HuH-7.5 (cell line): ENCODE measurements around the gene CCDC88B.

Experiments used
- DNase-seq: peaks from one replicate; pipeline ENCODE4 v3.0.0; 2011; ENCODE audit warnings: low spot score

The CCDC88B gene

DNA sequence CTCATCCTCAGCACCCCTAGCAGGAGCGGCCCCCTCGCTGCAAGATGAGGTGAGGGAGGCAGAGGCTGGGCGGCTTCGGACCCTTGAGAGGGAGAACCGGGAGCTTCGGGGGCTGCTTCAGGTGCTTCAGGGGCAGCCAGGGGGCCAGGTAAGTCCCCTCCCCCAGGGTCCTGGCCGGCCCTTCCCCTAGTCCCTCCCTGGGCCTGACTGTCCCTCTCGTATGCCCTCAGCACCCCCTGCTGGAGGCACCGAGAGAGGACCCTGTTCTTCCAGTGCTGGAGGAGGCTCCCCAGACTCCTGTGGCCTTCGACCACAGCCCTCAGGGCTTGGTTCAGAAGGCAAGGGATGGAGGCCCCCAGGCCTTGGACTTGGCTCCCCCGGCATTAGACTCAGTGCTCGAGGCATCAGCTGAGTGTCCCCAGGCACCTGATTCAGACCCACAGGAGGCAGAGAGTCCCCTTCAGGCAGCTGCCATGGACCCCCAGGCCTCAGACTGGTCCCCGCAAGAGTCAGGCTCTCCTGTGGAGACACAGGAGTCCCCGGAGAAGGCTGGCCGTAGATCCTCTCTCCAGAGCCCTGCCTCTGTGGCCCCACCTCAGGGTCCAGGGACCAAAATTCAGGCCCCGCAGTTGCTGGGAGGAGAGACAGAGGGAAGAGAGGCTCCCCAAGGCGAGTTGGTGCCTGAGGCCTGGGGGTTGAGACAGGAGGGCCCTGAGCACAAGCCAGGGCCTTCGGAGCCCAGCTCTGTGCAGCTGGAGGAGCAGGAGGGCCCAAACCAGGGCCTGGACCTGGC, 4.0 kb downstream of the CCDC88B start:
- DNase-seq = peak; percentile 63

DNA sequence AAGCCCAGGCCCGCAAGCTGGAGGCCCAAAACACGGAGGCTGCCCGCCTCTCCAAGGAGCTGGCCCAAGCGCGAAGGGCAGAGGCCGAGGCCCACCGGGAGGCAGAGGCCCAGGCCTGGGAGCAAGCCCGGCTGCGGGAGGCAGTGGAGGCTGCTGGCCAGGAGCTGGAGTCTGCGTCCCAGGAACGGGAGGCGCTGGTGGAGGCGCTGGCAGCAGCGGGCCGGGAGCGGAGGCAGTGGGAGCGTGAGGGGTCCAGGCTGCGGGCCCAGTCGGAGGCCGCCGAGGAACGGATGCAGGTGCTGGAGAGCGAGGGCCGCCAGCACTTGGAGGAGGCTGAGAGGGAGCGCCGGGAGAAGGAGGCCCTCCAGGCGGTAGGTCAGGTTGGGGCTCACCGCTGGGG, 4.8 kb downstream of the CCDC88B start:
- DNase-seq = no peak

DNA sequence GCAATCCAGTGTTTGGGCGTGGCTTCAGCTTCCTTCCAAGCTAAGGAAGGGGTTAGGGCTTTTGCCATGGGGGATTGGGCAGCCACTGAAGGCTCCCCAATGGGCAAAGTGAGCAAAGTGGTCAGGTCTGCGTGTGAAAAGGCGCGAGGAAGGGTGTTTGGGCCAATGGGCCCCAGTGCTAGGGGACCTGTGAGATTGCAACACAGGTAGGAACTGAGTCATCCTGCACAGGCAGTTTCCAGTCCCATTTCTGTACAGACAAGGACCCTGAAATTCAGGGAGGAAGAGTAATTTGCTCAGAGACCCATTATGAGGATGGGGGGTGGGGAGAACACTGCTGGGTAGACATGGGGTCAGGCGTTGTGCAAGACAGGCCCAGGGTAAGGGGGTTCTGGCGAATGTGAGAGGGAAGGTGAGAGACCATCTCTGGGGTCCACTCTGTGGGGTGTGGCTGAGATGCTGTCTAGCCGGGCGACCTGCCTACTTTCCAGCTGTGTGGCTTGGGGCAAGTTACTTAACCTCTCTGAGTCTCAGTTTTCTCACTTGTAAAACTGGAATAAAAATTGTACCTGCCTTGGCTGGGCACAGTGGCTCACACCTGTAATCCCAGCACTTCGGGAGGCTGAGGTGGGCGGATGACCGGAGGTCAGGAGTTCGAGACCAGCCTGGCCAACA, 7.3 kb downstream of the CCDC88B start:
- DNase-seq = no peak

DNA sequence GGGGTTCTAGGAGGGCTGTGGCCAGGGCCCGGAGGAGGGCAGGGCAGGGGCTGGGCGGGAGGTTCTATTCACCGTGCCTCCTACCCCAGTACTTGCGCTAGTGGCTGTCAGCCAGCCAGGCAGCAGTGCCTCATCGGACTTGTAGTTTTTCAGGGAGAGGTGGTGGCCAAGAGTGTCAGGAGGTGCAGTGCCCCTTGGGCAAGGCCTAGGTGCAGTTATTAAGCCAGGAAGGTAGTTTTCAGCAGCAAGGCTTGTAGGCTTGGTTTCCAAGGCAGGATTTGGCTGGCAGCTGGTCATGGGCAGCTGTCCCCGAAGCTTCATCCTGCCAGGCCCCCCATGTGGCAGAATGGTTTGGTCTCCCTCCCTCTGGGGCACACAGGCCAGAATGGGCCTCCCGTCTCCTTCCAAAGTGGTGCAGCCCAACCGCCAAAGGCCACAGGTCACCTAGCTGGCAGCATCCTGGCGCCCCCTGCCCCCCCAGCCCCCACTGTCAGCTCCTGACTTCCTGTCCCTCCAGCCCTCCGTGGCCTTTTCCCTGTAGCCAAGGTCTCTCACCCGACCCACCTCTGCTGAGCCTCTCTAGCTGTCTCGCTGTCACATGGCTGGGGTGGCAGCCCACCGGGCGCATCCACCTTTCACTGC, 8.5 kb downstream of the CCDC88B start:
- no peak for DNase-seq

DNA sequence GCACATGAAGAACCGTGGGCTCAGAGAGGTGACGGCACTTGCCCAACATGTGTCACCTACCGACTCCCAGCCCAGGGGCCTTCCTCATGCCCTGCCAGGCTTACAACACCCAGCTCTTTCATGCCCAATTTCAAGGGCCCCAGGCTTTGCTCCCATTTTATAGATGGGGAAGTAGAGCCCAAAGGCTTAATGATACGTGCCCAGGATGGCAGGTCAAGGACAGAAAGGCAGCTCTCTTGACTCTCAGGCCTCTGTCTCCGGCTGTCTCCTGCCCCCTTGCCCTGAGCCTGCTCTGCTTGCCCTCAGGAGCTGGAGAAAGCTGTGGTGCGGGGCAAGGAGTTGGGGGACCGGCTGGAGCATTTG, 9.0 kb downstream of the CCDC88B start:
- no peak for DNase-seq

DNA sequence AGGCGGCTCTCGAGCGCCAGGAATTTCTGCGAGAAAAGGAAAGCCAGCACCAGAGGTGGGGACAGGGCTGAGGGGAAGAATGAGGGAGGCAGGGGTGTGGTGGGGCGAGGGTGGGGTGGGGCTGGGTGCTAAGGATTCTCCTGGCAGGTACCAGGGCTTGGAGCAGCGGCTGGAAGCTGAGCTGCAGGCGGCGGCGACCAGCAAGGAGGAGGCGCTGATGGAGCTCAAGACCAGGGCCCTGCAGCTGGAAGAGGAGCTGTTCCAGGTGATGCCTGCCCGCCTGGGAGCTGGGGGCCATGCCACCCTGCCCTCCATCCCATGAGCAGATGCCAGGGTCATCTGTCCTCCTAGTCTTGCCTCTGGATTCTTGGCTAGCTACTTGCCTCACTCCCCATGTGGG, 9.4 kb downstream of the CCDC88B start:
- DNase-seq = no peak

DNA sequence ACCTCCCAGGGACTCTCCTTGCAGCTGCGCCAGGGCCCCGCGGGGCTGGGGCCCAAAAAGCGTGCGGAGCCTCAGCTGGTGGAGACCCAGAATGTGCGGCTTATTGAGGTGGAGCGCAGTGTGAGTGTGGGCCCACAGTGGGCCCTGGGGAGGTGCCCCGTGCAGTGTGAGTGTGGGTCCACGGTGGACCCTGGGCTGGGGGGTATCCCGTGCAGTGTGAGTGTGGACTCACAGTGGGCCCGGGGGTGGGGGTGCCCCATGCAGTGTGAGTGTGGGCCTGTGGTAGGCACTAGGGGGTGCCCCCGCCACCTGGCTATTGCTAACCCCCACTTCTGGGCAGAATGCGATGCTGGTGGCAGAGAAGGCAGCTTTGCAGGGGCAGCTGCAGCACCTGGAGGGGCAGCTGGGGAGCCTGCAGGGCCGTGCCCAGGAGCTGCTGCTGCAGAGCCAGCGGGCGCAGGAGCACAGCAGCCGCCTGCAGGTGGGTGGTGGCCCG, 11.2 kb downstream of the CCDC88B start:
- DNase-seq = no peak

DNA sequence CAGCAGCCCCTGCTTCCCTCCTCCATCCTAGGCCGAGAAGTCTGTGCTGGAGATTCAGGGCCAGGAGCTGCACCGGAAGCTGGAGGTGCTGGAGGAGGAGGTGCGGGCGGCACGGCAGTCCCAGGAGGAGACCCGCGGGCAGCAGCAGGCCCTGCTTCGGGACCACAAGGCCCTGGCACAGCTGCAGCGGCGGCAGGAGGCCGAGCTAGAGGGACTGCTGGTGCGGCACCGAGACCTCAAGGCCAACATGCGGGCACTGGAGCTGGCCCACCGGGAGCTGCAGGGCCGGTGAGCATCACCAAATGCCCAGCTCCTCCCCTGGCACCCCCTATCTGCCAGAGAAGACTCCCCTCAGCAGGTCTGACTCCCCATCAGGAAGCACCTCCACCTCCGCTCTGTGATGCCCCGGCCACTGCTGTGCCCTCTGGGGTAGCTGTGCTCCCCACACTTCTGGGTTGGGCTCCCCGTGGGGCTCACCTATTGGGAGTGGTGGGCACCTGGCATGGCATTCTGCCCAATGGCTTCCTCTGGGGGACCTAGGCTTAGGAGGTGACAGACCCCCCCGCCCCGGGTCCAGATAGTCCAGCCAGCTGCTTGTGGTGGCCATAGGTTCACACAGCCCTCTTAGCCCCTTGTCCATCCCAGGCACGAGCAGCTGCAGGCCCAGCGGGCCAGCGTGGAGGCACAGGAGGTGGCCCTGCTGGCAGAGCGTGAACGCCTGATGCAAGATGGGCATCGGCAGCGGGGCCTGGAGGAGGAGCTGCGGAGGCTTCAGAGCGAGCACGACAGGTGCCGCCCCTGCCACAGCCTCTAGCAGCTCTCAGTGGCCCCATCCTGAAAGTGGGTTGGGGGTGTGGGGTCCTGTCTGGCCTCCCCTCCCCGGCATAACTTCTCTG, 12.3 kb downstream of the CCDC88B start:
- DNase-seq = no peak

DNA sequence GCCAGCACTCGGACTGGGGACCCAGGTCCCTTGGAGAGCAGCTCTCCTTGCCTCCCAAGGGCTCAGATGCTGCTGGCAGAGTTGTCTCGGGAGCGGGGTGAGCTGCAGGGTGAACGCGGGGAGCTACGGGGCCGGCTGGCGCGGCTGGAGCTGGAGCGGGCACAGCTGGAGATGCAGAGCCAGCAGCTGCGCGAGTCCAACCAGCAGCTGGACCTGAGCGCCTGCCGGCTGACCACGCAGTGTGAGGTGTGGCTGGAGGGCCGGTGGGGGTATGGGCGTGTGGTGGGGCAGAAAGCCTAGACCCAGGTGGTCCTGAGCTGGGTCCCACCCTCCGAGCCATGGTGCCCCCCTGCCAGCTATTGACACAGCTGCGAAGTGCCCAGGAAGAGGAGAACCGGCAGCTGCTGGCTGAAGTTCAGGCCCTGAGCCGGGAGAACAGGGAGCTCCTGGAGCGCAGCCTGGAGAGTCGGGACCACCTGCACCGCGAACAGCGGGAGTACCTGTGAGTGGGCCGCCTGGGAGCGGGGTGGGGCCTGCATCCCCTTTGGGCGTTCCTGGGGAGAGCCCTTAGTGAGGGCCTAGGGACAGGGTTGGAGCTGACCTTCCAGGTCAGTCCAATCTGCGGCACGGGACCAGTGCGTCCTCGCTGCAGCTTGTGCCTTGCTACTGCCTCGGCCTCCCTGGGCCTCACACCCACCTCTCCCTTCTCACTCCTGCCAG, 13.2 kb downstream of the CCDC88B start:
- no peak for DNase-seq

DNA sequence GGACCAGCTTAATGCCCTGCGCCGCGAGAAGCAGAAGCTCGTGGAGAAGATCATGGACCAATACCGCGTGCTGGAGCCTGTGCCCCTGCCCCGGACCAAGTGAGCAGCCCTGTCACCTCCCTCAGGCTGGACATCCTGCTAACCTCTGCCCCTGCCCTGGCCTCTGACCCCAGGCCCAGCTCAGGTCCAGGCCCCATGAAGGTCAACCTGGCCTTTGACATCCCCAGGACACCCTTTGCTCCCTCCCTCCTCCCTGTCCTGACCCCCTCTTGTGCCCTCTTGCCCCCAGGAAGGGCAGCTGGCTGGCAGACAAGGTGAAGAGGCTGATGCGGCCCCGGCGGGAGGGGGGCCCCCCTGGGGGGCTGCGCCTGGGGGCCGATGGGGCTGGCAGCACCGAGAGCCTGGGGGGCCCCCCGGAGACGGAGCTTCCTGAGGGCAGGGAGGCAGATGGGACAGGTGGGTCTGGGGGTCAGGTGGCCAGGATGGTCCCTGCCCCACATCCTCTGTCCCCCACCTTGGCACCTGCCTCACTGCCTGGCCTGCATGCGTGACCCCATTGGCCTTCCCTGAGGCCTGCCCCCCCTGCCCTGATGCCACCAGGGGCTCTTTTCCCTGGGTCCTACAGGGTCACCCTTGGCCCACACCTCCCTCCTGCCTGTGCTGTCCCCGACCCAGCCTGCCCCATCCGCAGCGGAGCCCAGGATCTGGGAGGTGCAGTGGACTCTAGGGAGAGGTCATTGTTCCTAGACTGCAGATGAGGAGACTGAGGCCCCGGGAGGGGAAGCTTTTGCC, 13.9 kb downstream of the CCDC88B start:
- DNase-seq = no peak

DNA sequence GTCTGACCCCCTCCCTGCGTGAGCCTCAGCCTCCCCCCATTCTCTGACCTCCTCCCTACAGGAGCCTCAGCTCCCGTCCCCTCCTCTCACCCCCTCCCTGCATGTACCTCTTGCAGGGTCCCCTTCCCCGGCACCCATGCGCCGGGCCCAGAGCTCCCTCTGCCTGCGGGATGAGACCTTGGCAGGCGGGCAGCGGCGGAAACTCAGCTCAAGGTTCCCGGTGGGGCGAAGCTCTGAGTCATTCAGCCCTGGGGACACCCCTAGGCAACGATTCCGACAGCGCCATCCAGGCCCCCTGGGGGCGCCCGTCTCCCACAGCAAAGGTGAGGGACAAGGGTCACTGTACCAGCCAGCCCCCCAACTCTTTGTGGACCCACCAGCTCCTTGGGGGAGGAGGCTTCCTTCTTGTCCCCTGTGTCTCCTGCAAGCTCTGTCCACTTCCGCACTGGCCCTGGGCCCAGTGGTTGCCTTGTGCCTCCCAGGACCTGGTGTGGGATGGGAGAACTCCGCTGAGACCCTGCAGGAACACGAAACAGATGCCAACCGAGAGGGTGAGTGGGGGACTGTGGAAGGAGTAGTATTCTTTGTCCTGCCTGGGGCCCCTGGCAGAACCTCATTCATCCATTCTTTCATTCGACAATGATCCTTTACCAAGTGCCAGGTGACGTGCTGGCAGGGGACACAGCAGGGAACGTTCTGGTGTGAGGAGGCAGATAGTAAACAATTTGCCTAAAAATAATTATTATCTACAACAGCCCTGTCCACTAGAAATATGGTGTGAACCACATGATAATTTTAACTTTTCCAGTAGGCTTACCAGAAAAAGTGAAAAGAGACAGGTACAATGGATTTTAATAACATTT, 15.3 kb downstream of the CCDC88B start:
- DNase-seq = peak; percentile 97

DNA sequence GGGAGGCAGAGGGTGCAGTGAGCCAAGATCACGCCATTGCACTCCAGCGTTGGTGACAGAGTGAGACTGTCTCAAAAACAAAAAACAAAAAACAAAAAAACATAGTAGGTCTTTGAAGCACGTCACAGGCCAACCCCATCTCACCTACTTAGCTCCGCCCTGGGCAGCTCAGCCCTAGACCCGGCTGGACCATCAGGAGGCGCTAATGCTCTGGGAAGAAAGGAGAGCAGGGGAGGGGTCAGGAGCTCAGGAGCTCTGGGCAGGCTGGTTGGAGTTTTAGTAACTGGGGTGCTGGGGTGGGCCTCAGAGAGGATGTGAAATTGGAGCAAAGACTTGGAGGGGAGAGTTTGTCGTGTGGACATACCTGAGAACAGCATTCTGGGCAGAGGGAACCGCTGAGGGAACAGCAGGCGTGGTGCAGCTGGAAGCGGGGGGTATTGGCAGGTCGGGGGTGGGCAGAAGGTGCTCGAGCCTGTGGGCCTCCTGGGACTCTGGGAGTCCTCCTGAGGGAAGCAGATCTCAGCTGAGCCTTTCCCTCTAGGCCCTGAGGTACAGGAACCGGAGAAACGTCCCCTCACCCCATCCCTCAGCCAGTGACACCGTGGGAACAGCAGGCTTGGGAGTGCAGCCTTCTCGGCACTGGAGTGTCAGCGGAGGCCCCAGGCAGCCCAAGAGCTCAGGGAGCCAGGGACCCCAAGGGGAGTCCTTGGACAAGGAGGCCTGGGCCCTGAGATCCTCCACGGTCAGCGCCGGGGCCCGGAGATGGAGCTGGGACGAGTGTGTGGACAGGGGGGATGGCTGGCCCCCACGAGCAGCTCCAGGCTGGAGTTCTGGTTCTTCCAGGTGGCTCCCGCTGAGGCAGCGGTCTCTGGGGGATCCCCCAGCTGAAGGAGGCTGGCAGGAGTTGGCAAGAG, 16.8 kb downstream of the CCDC88B start:
- DNase-seq = peak; percentile 80

DNA sequence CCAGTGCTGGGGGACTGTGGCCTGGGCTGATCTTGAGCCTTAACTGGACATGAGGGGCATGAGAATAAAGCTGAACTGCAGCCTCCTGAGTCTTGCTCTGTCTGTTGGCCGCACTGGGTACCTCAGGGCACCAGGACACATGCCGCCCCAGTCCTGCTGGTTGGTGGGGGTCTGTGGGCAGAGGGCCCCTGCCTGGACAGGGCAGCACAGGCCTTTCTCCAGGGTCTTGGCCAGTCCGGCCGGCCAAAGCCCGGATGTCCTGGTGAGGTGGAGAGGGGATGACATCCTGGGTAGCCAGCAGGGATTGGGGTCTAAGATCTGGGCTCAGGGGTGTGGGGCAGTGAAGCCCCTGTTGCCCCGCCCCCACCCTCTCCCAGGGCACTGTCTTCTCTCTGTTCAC, 17.4 kb downstream of the CCDC88B start:
- DNase-seq = no peak

DNA sequence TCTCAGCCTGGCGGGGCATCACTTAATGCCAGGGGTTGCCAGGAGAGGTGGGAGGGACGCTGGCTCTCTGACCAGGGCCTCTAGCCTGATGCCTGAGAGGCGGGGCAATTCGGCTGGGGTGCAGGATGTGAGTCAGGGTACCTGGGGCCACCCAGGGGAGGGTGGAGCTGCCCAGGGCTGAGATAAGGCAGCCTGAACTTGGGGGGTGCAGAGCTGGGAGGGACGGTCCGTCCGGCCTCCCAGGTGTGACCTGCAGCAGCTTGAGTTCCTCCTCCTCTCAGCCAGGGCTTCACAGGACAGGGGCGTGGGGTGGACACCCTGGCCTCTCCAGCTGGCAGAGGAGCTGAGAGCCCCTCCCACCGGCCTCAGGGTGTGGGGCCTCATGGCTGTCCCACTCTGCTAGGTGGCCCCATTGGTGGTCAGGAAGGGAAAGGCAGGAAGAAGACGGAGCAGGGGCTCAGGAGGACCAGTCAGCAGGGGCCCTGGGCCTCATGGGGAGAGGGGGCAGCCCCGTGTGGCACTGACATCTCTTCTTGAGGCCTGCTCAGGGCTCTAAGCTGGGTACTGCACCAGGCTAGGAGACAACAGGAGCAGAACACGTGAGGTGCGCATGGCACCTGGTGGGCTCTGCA, 18.0 kb downstream of the CCDC88B start:
- DNase-seq = no peak

DNA sequence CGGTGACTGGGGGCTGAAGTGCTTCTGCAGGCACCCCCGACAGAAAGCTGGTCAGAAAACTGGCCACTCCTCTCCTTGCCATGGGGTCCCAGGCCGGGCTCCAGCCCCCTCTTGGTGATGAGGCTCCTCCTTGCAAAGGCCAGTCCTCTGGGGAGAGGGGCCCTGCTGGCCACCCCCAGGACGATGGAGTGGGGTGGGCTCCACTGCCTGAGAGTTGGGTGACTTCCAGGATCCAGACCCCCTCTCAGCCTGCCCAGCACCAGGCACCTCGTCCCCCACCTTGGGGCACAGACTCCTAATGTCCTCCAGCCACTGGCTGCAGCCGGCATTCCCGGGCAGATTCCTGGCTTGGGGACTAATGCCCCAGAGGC, 18.5 kb downstream of the CCDC88B start:
- no peak for DNase-seq

DNA sequence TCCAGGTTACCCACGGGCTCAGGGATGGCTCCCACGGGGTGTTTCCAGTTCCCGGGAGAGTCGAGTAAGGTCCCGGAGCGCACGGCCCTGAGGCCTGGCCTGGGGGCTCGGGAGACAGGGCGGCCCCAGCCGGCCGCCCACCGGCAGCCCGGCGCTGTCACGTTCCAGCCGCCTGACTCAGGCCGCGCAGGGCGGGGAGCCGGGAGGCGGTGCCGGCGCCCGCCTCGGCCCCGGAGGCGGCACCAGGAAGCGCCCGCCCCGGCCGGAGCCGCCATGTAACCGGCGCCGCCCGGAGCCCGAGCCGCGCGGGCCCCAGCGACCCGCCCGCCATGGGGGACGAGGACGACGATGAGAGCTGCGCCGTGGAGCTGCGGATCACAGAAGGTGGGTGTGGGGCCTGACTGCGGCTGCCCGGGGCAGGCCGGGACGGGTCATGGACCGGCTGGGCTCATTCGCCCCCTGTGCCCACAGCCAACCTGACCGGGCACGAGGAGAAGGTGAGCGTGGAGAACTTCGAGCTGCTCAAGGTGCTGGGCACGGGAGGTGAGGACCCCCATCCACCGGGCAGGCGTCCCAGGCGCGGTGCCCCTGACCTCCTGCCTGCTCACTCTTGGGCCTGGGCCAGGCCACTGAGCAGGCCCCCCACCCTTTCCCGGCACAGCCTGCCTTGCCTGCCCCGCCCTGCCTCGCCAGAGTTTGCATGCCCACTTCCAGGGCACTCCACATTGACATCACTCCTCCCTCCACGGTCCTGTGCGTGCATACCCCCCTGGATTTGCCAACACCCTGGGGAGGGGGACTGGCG, 19.1 kb downstream of the CCDC88B start, which contains the start of gene RPS6KA4:
Gene RPS6KA4 (plus strand): TSS at position 256 of the 805 bp plus-strand sequence. CDS start 74 bp downstream, at position 330.
- DNase-seq = peak; percentile 84
